ENCODE measurements around the gene FNDC10.

GRCh38 chr1:1619917-1620361, 20.0 kb upstream of the FNDC10 start:
- no peak for TF ChIP-seq EZH2 (IDR thresholded peaks at IDR 0.05; ENCODE audit: insufficient read depth, low read length)
- TF ChIP-seq, protein P1, sequence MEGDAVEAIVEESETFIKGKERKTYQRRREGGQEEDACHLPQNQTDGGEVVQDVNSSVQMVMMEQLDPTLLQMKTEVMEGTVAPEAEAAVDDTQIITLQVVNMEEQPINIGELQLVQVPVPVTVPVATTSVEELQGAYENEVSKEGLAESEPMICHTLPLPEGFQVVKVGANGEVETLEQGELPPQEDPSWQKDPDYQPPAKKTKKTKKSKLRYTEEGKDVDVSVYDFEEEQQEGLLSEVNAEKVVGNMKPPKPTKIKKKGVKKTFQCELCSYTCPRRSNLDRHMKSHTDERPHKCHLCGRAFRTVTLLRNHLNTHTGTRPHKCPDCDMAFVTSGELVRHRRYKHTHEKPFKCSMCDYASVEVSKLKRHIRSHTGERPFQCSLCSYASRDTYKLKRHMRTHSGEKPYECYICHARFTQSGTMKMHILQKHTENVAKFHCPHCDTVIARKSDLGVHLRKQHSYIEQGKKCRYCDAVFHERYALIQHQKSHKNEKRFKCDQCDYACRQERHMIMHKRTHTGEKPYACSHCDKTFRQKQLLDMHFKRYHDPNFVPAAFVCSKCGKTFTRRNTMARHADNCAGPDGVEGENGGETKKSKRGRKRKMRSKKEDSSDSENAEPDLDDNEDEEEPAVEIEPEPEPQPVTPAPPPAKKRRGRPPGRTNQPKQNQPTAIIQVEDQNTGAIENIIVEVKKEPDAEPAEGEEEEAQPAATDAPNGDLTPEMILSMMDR (IDR thresholded peaks at IDR 0.05; ENCODE audit: insufficient read depth, low read depth, low read length): no peak
